HG02623 (cell line): ENCODE data around the gene GHR.
"Not testable (repeated sequence)": the region's sequence is repeated elsewhere in the genome, so short reads cannot be mapped to it uniquely, and the experiment has no call there.

ENCODE experiments used
- ATAC-seq: cut with Tn5 transposase; IDR thresholded peaks from one replicate; pipeline ENCODE4 v1.9.1; 2021; ENCODE audit warnings: moderate library complexity; ENCODE audit not compliant: unreplicated experiment

Gene GHR

GRCh38 chr5:42566652-42567295 lies 143.5 kb downstream of the GHR start:
- ATAC-seq = no peak

DNA sequence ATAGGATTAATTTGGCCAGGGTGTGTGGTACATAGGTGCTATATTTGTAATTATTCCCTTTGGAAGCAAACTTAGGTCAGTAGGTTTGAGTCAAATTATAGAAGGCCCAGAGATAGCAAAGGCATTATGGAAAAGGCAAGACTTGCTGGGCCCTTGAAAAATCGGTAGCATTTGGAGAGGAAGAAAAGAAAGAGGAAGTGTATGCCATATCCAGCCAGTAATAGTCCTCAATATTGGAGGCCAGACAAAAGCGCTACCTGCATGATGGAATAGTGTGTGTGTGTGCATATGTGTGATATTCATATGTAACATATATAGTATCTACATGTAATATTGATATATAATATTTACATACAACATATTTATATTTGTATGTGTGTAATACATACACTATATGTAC lies 146.1 kb downstream of the GHR start:
- no peak for ATAC-seq

GRCh38 chr5:42569953-42570548 lies 146.8 kb downstream of the GHR start:
- no peak for ATAC-seq

GRCh38 chr5:42570966-42571960 lies 148.0 kb downstream of the GHR start:
- ATAC-seq = no peak

GRCh38 chr5:42572313-42572712 lies 149.1 kb downstream of the GHR start:
- ATAC-seq = no peak

DNA sequence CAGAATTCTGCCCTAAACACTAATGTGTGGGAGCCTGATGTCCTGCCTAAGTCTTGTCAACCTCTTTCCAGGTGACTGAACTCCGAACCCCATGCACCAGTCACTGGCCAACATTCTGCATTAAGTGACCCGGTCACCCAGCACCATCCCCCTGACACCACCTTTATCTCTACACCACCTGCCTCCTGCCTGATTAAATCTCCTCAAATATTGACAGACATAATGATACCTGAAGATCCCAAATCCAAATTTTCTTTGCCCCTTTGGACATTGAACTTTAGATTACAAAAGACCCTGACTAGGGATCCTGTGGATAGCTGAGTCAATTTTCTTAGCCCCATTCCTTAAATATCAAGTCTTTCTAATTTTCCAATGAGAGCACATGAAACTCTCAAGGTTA lies 150.1 kb downstream of the GHR start:
- ATAC-seq = no peak

GRCh38 chr5:42575914-42576313 lies 152.7 kb downstream of the GHR start:
- not testable (repeated sequence) for ATAC-seq

DNA sequence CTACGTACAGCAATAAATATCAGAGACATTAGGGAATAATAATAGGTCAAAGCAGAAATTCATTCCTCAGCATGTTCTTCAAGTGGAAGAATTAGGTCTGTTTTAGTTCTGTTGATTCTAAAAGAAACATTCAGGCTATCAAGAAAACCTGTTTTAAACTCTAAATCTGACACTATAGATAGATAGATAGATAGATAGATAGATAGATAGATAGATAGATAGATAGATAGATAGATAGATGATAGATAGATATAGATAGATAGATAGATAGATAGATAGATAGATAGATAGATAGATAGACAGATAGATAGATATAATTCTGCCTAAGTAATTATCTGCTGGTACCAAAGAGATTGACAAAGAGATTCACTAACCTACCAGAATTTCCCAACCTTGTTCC lies 155.7 kb downstream of the GHR start:
- not testable (repeated sequence) for ATAC-seq

DNA sequence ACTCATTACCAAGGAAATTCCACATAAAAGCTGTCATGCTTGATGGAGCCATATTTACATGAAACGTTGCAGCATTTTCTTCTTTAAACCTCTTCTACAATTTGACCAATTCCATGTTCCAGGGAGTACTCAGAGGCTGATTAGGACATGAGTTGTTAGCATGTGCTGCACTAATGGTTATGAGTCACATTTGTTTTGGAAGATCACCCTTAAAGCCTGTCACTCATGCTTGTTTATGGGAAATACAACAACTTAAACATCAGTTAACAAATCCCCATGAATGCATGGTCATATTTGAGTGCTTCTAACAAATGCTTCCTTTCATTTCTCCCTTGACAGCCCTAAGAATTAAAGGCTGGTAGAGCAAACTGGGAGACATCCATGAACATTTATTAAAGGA lies 156.1 kb downstream of the GHR start:
- no peak for ATAC-seq

DNA sequence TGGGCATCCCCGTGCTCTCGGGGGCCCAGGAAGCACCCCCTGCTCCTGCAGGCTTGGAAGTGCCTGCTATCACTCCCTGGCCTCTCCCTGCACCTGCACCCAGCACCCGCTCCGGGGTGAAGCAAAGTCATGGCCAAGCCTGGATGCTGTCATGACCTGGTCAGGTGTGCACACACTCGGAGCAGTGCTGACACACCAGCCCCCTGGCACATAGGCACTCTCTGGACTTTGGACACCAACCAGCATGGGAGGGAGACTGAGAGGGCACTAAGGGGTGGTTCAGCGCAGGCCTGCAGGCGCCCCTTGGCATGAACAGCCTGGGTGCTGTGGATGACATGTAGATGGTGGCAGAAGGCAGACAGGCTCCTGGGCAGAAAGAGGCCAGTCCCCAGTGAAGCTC lies 158.6 kb downstream of the GHR start:
- ATAC-seq = no peak

DNA sequence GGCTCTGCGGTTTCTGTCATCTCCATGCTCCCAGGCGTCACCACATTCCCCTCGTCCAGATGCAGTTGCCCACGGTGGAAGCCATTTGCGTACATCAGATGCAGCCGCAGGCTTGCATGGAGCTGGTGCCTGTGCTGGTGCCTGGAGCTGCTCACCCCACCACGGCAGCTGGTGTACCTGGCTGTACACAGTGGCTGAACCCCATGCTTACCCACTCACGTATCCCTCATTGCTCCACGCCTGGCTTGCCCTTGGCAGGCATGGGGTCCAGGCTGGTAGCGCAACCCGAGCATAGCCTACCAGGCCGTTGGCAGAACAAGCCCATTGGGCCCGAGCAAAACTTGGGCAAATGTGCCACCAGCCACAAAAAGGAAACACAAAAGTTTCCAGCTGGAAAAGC lies 159.5 kb downstream of the GHR start:
- no peak for ATAC-seq

DNA sequence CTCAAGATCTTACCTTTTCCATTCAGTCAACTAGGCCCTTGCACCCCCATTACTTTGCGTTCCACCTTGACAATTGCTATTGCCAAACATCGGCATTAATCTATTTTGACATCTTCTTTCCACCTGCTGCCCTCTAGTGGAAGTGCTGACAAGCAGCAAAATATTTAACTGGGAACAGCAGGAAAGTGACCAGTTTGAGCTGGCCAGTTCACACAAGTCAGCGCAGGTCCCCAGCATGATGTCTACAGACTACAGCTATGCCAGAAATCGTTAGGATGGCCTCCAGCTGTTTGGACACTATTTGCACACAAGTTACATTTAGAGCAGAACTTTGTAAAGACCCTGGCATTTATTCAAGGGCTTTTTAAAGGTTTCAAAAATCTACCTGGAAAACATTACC lies 160.1 kb downstream of the GHR start:
- ATAC-seq = peak; percentile 64

GRCh38 chr5:42586625-42587024 lies 163.4 kb downstream of the GHR start:
- no peak for ATAC-seq

DNA sequence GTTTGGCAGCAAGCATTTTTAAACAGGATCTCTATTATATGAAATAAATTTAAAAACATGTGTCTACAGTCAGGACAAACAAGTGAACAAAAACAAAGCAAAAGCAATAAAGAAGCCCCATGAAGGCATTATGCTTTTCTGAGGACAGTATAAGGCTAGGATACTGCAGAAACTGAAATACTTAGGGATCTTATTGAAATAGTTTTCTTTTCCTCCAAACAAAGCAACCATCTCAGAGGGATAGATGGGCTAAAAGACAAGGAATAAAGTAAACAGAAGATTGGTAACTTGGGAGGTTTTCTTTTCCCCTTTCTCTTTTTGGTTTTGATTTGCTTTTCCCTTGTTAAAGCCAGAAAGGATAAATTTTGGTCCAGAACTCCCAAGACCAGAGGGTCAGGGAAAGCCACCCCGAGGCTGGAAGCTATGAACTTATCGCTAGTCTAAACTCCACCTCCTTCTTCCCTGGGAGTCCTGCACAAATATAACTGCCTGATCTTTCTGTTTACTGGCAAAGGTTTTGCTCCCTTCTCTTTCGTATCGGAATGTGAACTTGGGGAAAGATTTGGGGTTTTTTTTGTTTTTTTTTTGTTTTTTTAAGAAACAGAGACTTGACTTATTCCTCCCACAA lies 164.0 kb downstream of the GHR start:
- no peak for ATAC-seq

- no peak for ATAC-seq
These were observed 167.3 kb downstream of the GHR start for GRCh38 chr5:42590566-42590965.

- ATAC-seq = no peak
These were observed 167.8 kb downstream of the GHR start for GRCh38 chr5:42591015-42591414.

- ATAC-seq = no peak
These were observed 169.3 kb downstream of the GHR start for GRCh38 chr5:42592401-42593140.

- no peak for ATAC-seq
These were observed 170.4 kb downstream of the GHR start for GRCh38 chr5:42593591-42593990.

- ATAC-seq = no peak
These were observed 172.4 kb downstream of the GHR start for GRCh38 chr5:42595597-42595996.

DNA sequence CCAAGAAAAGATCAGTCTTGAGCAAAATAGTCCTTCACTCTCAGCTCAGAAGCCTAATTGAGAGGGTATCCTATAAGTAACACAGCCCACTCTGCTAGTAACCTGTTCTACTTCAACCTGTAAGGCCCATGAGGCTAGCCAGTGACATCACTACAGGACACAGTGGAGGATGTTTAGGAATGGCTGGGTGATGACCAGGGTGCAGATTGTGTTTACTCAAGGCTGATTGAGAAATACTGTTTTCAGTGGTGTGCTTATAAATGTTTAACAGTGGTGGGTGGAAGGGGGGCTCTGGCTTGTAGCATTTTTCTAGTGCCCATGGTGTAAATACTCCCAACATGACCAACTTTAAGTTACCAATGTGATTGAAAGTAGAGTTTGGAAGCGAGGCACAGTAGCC lies 173.6 kb downstream of the GHR start:
- no peak for ATAC-seq
